HS-27A (cell line): ENCODE results near the gene GPRASP1.
"Not testable (repeated sequence)": the region's sequence is repeated elsewhere in the genome, so short reads cannot be mapped to it uniquely, and the experiment has no call there.

Experiments
- DNase-seq: peaks from one replicate; pipeline ENCODE4 v3.0.0-alpha.2; 2012; ENCODE audit warnings: low read depth, missing footprints

The GPRASP1 gene, protein sequence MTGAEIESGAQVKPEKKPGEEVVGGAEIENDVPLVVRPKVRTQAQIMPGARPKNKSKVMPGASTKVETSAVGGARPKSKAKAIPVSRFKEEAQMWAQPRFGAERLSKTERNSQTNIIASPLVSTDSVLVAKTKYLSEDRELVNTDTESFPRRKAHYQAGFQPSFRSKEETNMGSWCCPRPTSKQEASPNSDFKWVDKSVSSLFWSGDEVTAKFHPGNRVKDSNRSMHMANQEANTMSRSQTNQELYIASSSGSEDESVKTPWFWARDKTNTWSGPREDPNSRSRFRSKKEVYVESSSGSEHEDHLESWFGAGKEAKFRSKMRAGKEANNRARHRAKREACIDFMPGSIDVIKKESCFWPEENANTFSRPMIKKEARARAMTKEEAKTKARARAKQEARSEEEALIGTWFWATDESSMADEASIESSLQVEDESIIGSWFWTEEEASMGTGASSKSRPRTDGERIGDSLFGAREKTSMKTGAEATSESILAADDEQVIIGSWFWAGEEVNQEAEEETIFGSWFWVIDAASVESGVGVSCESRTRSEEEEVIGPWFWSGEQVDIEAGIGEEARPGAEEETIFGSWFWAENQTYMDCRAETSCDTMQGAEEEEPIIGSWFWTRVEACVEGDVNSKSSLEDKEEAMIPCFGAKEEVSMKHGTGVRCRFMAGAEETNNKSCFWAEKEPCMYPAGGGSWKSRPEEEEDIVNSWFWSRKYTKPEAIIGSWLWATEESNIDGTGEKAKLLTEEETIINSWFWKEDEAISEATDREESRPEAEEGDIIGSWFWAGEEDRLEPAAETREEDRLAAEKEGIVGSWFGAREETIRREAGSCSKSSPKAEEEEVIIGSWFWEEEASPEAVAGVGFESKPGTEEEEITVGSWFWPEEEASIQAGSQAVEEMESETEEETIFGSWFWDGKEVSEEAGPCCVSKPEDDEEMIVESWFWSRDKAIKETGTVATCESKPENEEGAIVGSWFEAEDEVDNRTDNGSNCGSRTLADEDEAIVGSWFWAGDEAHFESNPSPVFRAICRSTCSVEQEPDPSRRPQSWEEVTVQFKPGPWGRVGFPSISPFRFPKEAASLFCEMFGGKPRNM (N-terminal part only)

DNA sequence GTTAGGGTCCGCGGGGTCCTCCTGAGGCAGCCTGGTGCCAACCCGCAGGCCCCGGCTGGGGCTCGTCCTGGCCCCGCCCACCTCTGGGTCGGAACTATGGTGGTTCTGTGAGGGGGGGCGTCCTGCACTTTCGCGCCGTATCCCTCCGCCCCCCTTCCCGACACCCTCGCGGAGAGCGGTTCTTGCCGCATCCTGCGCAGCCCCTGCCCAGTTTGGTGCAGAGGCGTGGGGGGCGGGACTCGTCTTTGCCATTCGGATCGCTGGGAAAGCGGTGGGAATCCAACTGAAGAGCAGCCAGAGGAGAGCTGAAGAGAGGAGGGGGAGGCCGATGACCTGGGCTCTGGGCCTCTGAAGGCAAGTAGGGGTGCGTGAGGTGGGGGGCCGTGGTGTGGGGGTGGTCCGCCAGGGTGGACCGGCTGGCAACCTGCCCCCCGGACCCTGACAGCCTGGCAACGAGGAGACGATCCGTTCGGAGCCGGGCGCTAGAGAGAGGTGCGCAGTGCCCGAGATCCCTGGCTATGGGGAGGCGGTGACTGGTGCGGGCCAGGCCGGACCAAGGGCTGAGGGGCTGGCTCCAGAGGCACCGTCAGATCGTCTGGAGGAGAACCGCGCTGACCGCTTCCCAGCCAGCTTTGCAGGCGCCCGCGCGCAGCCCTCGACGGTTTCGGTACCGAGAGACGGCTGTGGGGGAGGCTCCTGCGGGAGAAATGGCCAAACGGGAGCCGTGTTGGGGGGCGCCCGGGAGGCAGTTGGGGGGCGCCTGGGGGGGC lies at the start of gene GPRASP1:
Gene GPRASP1 (plus strand): TSS at position 242 of the 770 bp plus-strand sequence. CDS start 2,431 bp downstream, outside the sequence.
- DNase-seq, result no peak

DNA sequence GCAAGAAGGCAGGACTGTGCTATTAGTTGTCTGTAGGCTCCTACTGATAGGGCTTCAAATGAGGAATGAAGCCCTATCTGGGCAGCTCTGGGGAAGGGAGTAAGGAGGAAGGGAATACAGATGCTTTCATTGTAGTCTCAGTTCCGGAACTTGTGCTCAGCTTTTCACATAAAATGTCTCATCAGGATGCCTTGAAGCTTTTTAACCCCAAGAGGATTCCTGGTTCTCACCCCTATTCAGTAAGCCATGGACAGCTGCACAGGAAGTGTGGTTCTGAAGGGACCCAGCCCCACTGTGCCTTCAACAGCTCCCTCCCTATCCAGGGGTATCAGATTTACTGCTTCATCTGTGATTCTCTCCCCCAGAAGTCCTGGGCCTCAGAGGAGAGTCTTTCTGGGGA lies 47.0 kb upstream of the GPRASP1 start:
- DNase-seq, result no peak

DNA sequence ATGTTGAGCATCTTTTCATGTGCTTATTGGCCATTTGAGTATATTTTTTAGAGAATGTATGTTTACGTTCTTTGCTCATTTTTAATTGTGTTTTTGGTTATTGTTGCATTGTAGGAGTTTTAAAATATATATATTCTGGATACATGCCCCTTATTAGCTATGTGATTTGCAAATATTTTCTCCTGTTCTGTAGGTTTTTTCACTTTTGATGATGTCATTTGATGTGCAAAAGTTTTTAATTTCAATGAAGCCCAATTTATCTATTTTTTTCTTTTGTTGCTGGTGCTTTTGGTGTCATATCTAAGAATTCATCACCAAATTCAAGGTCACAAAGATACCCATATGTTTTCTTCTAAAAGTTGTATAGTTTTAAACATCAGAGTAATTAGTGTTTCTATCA lies 45.2 kb upstream of the GPRASP1 start:
- DNase-seq, result no peak

DNA sequence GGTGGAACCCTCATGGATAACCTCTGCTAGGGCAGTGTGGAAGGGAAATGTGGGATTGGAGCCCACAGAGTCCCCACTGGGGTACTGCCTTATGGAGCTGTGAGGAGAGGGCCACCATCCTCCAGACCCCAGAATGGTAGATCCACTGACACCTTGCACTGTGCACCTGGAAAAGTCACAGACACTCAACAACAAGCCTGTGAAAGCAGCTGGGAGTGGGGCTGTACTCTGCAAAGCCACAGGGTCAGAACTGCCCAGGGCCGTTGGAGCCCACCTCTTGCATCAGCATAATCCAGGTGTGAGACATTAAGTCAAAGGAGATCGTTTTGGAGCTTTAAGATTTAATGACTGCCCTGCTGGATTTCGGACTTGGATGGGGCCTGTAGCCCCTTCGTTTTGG lies 40.4 kb upstream of the GPRASP1 start:
- DNase-seq, result no peak

DNA sequence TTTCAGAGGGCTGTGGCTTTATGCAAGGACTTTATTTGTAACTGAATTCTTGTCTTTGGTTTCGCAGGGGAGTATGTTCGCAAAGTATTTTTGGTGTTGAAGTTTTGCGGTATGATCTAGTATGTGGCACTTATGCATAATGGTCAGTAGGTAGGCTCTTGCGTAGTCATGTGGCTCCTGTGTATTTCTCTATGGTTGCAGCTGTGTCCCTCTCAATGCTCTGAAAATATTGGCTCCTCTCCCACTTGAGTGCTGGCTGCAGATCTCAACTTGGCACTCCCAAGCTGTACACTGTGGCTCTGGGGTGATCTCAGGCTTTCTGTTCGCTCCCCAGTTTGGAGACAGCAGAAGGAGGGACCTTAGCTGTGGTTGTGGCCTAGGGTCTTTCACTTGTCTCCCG lies 27.2 kb upstream of the GPRASP1 start:
- DNase-seq, result no peak

DNA sequence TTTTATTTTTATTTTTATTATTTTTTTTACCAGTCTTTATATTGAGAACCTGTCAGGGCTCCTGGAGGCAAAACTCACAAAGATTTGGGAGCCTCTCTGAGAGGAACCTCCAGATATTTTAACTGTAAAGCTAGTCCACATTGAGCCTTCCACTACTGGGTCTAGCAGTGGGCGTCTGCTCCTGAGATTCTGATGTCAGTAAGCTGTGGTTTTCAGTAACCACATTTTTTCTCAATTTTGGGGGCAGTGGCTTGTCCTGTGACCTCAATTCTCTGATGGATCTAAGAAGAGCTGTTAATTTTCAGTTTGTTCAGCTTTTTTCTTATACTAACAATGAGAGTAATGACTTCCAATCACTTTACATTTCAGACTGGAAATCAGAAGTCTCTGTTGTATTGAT lies 23.6 kb upstream of the GPRASP1 start:
- DNase-seq, result no peak

DNA sequence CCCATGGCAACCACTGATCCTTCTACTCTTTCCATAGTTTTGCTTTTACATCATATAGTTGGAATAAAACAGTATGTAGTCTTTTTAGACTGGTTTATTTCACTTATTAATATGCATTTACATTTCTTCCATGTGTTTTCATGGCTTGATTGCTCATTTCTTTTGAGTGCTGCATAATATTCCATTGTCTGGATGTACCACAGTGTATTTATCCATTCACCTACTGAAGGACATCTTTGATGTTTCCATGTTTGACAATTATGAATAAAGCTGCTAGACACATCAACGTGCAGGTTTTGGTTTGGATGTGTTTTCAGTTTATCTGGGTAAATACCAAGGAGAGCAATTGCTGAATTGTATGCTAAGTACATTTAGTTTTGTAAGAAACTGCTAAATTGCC lies 13.7 kb upstream of the GPRASP1 start:
- no peak for DNase-seq

DNA sequence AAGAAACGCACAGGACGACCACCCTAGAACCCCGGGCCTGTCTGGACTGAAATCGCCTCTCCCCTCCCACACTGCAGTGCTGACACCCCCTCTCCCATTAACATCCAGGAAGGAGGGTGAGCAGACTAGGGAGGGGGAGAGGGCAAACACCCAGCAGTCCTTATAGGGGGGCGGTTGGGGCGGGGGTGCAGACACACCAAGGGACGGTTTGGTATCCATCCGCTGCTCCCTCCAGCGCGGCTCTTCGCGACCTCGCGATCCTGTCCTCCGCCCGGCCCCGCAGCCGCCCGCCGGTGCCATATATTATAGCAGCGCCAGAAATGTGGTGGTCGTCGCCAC lies 411 bp upstream of the GPRASP1 start:
- no peak for DNase-seq

DNA sequence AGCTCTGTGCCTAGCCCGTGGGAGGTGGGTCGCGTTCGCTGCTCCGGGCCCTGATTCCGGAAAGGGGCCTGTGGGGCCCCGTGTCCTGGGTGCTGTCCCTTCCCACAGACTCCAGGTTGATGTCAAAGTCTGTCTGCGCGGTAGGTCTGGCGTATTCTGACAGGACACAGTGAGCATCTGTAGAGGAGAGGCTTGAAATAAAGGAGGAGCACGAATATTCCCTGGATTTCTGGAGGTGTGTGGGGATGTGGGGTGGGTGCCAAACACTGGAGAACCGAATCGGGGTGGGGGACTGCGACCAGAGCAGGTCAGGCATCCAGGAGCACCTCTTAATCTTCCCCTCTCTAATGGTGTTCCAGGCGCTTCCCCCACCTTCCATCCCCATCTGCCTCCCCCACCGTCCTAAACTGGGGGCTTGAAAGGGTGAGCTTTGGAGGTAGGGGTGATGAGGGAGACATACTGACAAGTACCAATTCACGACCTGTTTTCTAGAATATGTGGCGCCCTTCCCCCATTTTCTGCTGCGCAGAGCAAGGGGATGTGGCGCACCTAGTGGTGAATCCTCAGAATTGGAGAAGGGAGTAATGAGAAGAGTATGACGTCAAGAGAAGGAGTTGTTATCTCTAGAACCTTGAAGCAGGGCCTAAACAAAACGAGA lies 877 bp downstream of the GPRASP1 start:
- no peak for DNase-seq

DNA sequence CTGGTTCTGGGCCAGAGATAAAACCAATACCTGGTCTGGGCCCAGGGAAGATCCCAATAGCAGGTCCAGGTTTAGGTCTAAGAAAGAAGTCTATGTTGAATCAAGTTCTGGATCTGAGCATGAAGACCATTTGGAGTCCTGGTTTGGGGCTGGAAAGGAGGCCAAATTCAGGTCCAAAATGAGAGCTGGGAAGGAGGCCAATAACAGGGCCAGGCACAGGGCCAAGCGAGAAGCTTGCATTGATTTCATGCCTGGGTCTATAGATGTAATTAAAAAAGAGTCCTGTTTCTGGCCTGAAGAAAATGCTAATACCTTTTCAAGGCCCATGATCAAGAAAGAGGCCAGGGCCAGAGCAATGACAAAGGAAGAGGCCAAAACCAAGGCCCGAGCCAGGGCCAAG lies 3.4 kb downstream of the GPRASP1 start:
- no peak for DNase-seq

DNA sequence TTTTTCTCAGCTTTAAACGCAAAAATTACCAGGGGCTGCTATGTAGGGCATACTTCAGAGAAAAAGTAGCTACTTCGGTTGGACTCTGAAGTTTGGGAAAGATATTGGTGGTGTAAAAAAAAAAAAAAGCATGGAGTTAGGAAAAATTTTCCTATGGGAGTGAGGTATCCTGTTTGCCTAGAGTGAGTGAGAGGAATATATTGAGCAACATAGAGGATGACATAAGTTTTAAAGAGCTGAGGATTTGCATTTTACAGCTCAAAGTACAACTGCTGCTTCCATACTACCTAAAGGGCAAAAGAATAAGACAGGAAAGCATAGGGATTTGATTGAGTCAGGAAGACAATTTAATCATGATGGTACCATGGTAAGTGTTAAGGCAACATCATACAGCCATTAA lies 7.3 kb downstream of the GPRASP1 start:
- DNase-seq, result no peak

DNA sequence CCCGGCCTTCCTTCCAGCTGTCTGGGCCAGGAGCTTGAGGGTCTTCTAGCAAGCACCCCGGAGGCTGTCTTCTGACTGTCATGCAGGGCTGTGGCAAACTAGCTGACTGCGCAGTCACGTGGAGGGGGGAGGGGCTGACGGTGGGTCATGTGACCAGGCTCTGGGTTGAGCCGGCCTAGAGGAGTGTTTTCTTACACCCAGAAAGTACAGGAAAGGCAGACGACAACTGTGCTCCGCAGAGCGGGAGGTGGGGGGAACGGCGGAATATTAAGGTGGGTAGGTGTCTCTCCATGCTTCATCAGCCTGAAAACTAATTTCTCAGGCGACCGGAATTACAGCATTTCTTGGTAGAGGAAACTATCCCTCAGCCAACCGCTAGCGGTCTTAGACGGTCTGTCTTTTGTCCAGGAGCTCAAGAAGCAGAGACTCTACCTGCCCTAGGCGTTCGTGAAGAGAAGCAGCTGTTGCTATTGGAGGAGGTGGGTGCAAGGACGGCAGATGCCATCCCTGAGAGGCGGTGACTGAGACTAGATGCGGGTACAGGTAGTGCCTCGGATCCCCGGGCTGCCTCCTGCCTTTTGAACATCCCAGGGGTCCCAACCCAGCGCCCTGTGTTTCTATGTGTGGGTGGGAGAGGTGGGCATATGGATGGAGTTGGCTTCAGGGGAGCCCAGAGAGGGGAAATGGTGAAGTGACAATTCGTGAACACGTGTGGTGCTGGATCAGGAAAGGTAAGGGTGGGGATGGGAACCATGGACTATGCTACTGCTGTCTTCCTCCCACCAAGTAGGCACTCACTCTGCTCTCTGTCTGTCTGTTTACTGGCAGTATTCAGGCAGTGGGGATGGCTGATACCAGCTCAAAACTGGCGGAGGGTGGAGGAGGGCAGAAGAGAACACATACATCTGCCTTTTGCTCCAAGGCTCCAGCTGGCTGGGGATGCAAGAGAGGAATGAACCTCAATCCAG lies 8.8 kb downstream of the GPRASP1 start:
- no peak for DNase-seq

DNA sequence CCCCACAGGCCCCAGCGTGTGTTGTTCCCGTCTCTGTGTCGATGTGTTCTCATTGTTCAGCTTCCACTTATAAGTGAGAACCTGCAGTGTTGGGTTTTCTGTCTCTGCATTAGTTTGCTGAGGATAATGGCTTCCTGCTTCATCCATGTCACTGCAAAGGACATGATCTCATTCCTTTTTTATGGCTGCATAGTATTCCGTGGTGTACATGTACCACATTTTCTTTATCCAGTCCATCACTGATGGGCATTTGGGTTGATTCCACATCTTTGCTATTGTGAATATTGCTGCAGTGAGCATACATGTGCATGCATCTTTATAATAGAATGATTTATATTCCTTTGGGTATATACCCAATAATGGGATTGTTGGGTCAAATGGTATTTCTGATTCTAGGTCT lies 12.5 kb downstream of the GPRASP1 start:
- DNase-seq, result not testable (repeated sequence)

DNA sequence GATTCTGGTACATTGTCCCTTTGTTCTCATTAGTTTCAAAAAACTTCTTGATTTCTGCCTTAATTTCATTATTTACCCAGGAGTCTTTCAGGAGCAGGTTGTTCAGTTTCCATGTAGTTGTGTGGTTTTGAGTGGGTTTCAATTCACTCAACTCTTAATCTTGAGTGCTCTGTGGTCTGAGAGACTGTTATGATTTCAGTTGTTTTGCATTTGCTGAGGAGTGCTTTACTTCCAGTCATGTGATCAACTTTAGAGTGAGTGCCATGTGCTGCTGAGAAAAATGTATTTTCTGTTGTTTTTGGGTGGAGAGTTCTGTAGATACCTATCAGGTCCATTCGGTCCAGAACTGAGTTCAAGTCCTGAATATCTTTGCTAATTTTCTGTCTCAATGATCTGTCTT lies 15.8 kb downstream of the GPRASP1 start:
- DNase-seq, result not testable (repeated sequence)

DNA sequence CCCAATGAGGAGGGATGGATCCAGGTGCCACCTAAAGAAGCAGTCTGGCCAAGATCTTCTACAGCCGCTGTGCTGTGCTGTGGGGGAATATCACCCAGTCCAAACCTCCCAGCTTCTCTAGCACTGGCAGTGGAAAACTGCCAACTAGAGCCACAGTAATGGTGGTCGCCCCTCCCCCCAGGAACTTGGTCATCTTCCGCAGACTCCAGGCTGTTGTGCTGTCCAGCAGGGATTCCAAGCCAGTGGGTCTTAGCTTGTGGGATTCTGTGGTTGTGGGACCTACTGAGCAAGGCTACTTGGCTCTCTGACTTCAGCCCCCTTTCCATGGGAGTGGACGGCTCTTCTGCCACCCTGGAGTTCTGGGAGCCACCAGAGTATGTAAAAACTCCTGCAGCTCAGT lies 18.2 kb downstream of the GPRASP1 start:
- no peak for DNase-seq

DNA sequence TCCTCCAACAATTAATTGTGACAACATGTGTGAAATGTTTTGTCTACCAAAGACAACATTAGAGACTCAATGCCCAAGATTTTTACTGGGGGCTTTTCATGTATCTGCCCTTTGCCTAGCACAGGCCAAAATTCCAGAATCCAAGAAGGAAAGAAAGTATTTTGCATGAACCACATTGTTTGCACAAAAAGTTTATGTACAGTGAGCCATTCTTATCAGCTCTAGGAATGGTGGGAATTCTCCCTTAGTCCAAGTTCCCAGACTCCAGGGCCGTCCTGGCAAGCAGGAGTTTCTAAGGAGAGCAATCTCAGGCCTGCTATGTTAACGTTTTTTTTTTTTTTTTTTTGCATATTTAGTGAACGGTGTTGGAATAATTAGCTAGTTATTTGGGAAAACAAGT lies 21.6 kb downstream of the GPRASP1 start:
- DNase-seq, result no peak

DNA sequence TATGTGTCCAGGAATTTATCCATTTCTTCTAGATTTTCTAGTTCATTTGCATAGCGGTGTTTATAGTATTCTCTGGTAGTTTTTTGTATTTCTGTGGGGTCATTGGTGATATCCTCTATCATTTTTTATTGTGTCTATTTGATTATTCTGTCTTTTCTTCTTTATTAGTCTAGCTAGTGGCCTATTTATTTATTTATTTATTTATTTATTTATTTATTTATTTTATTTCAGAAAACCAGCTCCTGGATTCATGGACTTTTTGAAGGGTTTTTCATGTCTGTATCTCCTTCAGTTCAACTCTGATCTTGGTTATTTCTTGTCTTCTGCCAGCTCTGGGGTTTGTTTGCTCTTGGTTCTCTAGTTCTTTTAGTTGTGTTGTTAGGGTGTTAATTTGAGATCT lies 26.2 kb downstream of the GPRASP1 start:
- DNase-seq, result not testable (repeated sequence)

DNA sequence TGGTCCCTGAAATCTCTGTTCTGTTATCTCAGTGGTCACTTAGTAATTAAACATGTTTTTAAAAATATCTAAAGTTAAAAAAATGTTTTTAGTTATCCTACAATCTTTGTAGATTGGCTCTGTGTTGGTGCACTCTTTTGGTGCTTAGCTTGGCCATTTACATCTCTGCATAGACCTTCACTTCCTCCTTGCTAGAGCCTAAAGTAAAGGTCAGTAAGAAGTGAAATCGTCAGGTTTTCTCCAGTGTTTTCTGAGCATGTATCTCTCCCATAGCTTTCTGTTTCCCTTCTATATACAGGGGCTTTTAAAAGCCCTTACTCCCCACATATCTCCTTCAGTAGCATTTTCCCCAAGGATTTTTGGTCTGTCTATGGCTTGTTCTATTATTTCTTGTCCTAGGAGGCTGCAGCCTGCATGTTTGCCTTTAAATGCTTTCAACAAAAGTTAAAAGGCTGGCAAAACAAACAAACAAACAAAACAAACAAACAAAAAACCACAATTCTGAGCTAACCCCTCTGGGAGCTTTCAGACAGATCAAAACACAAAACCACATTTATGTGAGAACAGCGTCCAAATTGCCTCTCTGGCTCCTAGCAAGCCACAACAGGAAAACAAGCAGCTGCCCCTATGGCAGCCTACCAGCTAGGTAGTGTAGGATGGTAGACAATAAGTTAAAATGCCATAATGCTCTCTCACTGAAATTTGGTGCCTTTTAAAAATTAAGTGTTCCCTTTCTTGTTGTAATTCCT lies 33.7 kb downstream of the GPRASP1 start:
- no peak for DNase-seq

DNA sequence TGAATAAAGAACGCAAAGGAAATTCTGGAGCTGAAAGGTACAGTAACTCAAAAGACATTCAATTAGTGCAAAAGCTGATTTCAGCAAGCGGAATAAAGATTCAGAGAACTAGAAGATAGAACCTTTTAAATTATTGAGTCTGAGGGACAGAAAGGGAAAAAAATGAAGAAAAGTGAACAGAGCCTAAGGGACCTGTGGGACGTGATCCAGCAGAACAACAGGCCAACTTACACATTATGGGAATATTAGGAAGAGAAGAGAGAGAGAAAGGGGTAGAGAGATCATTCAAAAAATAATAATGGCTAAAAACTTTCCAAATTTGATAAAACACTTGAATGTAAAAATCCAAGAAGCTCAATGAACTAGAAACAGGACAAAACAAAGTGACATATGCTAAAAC lies 43.5 kb downstream of the GPRASP1 start:
- no peak for DNase-seq

DNA sequence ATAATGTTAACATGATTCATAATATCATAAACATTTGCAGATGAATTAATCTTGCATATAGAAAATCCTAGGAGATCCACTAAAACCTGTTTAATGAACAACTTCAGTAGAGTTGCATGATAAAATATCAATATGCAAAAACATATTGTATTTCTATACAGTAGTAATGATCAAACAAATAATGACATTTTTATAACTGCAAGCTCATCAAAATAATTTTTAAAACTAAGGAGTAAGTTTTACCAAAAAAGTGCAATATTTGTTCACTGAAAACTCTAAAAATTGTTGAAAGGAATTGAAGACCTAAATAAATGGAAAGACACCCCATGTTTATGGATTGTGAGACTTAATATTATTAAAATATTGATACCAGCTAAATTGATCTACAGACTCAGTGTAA lies 45.0 kb downstream of the GPRASP1 start:
- no peak for DNase-seq
